Measurements from ENCODE around the gene TBX1.

TBX1 gene

GRCh38 chr22:19738664-19739447 lies 21.7 kb upstream of the TBX1 start:
- no peak for DNase-seq (ENCODE audit: low read depth)

- DNase-seq (ENCODE audit: low read depth): no peak
Observed at GRCh38 chr22:19739448-19739895, 21.1 kb upstream of the TBX1 start.

- no peak for DNase-seq (ENCODE audit: low read depth)
Observed at GRCh38 chr22:19739911-19740449, 20.6 kb upstream of the TBX1 start.

- no peak for DNase-seq (ENCODE audit: low read depth)
Observed at GRCh38 chr22:19740586-19740985, 20.0 kb upstream of the TBX1 start.

GRCh38 chr22:19741053-19741452 lies 19.5 kb upstream of the TBX1 start:
- no peak for DNase-seq (ENCODE audit: low read depth)

GRCh38 chr22:19742160-19743066 lies 18.2 kb upstream of the TBX1 start:
- DNase-seq (ENCODE audit: low read depth): no peak

GRCh38 chr22:19743081-19743480 lies 17.5 kb upstream of the TBX1 start:
- no peak for DNase-seq (ENCODE audit: low read depth)

GRCh38 chr22:19743651-19744050 lies 16.9 kb upstream of the TBX1 start:
- DNase-seq (ENCODE audit: low read depth): no peak

GRCh38 chr22:19744350-19745006 lies 16.1 kb upstream of the TBX1 start:
- DNase-seq (ENCODE audit: low read depth): no peak

GRCh38 chr22:19745155-19746101 lies 15.2 kb upstream of the TBX1 start:
- DNase-seq (ENCODE audit: low read depth): no peak

- DNase-seq (ENCODE audit: low read depth): no peak
Observed at GRCh38 chr22:19746726-19747125, 13.9 kb upstream of the TBX1 start.

- DNase-seq (ENCODE audit: low read depth): no peak
Observed at GRCh38 chr22:19747551-19747950, 13.0 kb upstream of the TBX1 start.

GRCh38 chr22:19748139-19748538 lies 12.4 kb upstream of the TBX1 start:
- no peak for DNase-seq (ENCODE audit: low read depth)

- no peak for DNase-seq (ENCODE audit: low read depth)
Observed at GRCh38 chr22:19748991-19749664, 11.4 kb upstream of the TBX1 start.

GRCh38 chr22:19749876-19750275 lies 10.7 kb upstream of the TBX1 start:
- DNase-seq (ENCODE audit: low read depth): no peak

GRCh38 chr22:19750507-19751490 lies 9.8 kb upstream of the TBX1 start:
- DNase-seq (ENCODE audit: low read depth): no peak

- no peak for DNase-seq (ENCODE audit: low read depth)
Observed at GRCh38 chr22:19751497-19752245, 8.9 kb upstream of the TBX1 start.

GRCh38 chr22:19753090-19753842 lies 7.3 kb upstream of the TBX1 start:
- DNase-seq (ENCODE audit: low read depth): no peak
